ENCODE results near the gene MAD1L1. TPM values are rescaled to one million over a fixed set of nuclear protein-coding genes. Genes with fewer than 3 reads are reported as not detected.

Gene MAD1L1
- total RNA-seq, 1 experiment from 2014 or later, result 63.0 TPM

GRCh38 chr7:2104716-2105115 lies 128.0 kb downstream of the MAD1L1 start:
- H3K36me3 ChIP-seq (replicated peaks; ENCODE audit: control insufficient read depth, insufficient read depth, low read length), result no peaks in the 10 kb centered on the region
- no peaks in the 10 kb centered on the region for H3K27me3 ChIP-seq (ENCODE audit: control insufficient read depth, insufficient read depth, low read length)
- no peak overlapping the region for H3K4me3 ChIP-seq (ENCODE audit: insufficient read depth, low read depth, low read length)
- no peak for DNase-seq

GRCh38 chr7:2104107-2104710 lies 128.5 kb downstream of the MAD1L1 start:
- Histone ChIP-seq H3K36me3 (replicated peaks; ENCODE audit: control insufficient read depth, insufficient read depth, low read length) (no peaks in the 10 kb centered on the region), H3K27me3 (ENCODE audit: control insufficient read depth, insufficient read depth, low read length) (no peaks in the 10 kb centered on the region), H3K4me3 (ENCODE audit: insufficient read depth, low read depth, low read length) (no peak overlapping the region)
- DNase-seq, result peak; percentile 98

GRCh38 chr7:2103071-2103898 lies 129.5 kb downstream of the MAD1L1 start:
- Histone ChIP-seq H3K27me3 (ENCODE audit: control insufficient read depth, insufficient read depth, low read length) (no peaks in the 10 kb centered on the region), H3K36me3 (replicated peaks; ENCODE audit: control insufficient read depth, insufficient read depth, low read length) (no peaks in the 10 kb centered on the region), H3K4me3 (ENCODE audit: insufficient read depth, low read depth, low read length) (no peak overlapping the region)
- DNase-seq, result no peak

GRCh38 chr7:2102375-2102723 lies 130.4 kb downstream of the MAD1L1 start:
- no peaks in the 10 kb centered on the region for H3K36me3 ChIP-seq (replicated peaks; ENCODE audit: control insufficient read depth, insufficient read depth, low read length)
- no peak for DNase-seq
- no peaks in the 10 kb centered on the region for H3K27me3 ChIP-seq (ENCODE audit: control insufficient read depth, insufficient read depth, low read length)
- no peak overlapping the region for H3K4me3 ChIP-seq (ENCODE audit: insufficient read depth, low read depth, low read length)

- Histone ChIP-seq H3K27me3 (ENCODE audit: control insufficient read depth, insufficient read depth, low read length) (no peaks in the 10 kb centered on the region), H3K4me3 (ENCODE audit: insufficient read depth, low read depth, low read length) (no peak overlapping the region), H3K36me3 (replicated peaks; ENCODE audit: control insufficient read depth, insufficient read depth, low read length) (no peaks in the 10 kb centered on the region)
- DNase-seq, result no peak
These were observed 130.9 kb downstream of the MAD1L1 start for GRCh38 chr7:2101630-2102374.

GRCh38 chr7:2100278-2101208 lies 132.2 kb downstream of the MAD1L1 start:
- DNase-seq, result peak; percentile 77
- Histone ChIP-seq H3K36me3 (replicated peaks; ENCODE audit: control insufficient read depth, insufficient read depth, low read length) (no peaks in the 10 kb centered on the region), H3K4me3 (ENCODE audit: insufficient read depth, low read depth, low read length) (no peak overlapping the region), H3K27me3 (ENCODE audit: control insufficient read depth, insufficient read depth, low read length) (no peaks in the 10 kb centered on the region)

- DNase-seq, result no peak
- Histone ChIP-seq H3K36me3 (replicated peaks; ENCODE audit: control insufficient read depth, insufficient read depth, low read length) (no peaks in the 10 kb centered on the region), H3K4me3 (ENCODE audit: insufficient read depth, low read depth, low read length) (no peak overlapping the region), H3K27me3 (ENCODE audit: control insufficient read depth, insufficient read depth, low read length) (no peaks in the 10 kb centered on the region)
These were observed 133.4 kb downstream of the MAD1L1 start for GRCh38 chr7:2099048-2099957.

GRCh38 chr7:2098496-2098895 lies 134.2 kb downstream of the MAD1L1 start:
- DNase-seq, result no peak
- no peaks in the 10 kb centered on the region for H3K27me3 ChIP-seq (ENCODE audit: control insufficient read depth, insufficient read depth, low read length)
- no peak overlapping the region for H3K4me3 ChIP-seq (ENCODE audit: insufficient read depth, low read depth, low read length)
- no peaks in the 10 kb centered on the region; the same call in 1 of the 2 replicates for H3K36me3 ChIP-seq (replicated peaks; ENCODE audit: control insufficient read depth, insufficient read depth, low read length)

GRCh38 chr7:2098056-2098455 lies 134.7 kb downstream of the MAD1L1 start:
- H3K27me3 ChIP-seq (ENCODE audit: control insufficient read depth, insufficient read depth, low read length), result no peaks in the 10 kb centered on the region
- H3K4me3 ChIP-seq (ENCODE audit: insufficient read depth, low read depth, low read length), result no peak overlapping the region
- DNase-seq, result no peak
- H3K36me3 ChIP-seq (replicated peaks; ENCODE audit: control insufficient read depth, insufficient read depth, low read length), result no peaks in the 10 kb centered on the region; the same call in 1 of the 2 replicates

- Histone ChIP-seq H3K36me3 (replicated peaks; ENCODE audit: control insufficient read depth, insufficient read depth, low read length) (no peaks in the 10 kb centered on the region; the same call in 1 of the 2 replicates), H3K4me3 (ENCODE audit: insufficient read depth, low read depth, low read length) (no peak overlapping the region), H3K27me3 (ENCODE audit: control insufficient read depth, insufficient read depth, low read length) (no peaks in the 10 kb centered on the region)
- no peak for DNase-seq
These were observed 135.3 kb downstream of the MAD1L1 start for GRCh38 chr7:2097492-2097891.

GRCh38 chr7:2096692-2097387 lies 135.9 kb downstream of the MAD1L1 start:
- Histone ChIP-seq H3K27me3 (ENCODE audit: control insufficient read depth, insufficient read depth, low read length) (no peaks in the 10 kb centered on the region), H3K4me3 (ENCODE audit: insufficient read depth, low read depth, low read length) (no peak overlapping the region), H3K36me3 (replicated peaks; ENCODE audit: control insufficient read depth, insufficient read depth, low read length) (no peaks in the 10 kb centered on the region; the same call in 1 of the 2 replicates)
- no peak for DNase-seq

GRCh38 chr7:2095436-2095835 lies 137.3 kb downstream of the MAD1L1 start:
- Histone ChIP-seq H3K27me3 (ENCODE audit: control insufficient read depth, insufficient read depth, low read length) (no peaks in the 10 kb centered on the region), H3K36me3 (replicated peaks; ENCODE audit: control insufficient read depth, insufficient read depth, low read length) (no peaks in the 10 kb centered on the region; the same call in 1 of the 2 replicates), H3K4me3 (ENCODE audit: insufficient read depth, low read depth, low read length) (no peak overlapping the region)
- DNase-seq, result no peak

Data from H7 (cell line).